ENCODE data around the gene PRSS22.

Gene PRSS22

GRCh38 chr16:2848933-2849725 is 8.8 kb downstream of the PRSS22 start:
- no peak for DNase-seq

- DNase-seq, result no peak
These were observed 11.3 kb downstream of the PRSS22 start for GRCh38 chr16:2846511-2847310.

- DNase-seq, result no peak
These were observed 12.9 kb downstream of the PRSS22 start for GRCh38 chr16:2845116-2845515.

GRCh38 chr16:2843526-2843925 is 14.4 kb downstream of the PRSS22 start:
- DNase-seq, result no peak

GRCh38 chr16:2842340-2843000 is 15.5 kb downstream of the PRSS22 start:
- no peak for DNase-seq

- DNase-seq, result no peak
These were observed 16.2 kb downstream of the PRSS22 start for GRCh38 chr16:2841606-2842339.

- DNase-seq, result no peak
These were observed 17.1 kb downstream of the PRSS22 start for GRCh38 chr16:2840914-2841313.

- DNase-seq, result no peak
These were observed 18.1 kb downstream of the PRSS22 start for GRCh38 chr16:2839650-2840450.

GRCh38 chr16:2838928-2839327 is 19.0 kb downstream of the PRSS22 start:
- peak; percentile 22 to 56 for DNase-seq

GRCh38 chr16:2836646-2837508 is 21.1 kb downstream of the PRSS22 start:
- no peak for DNase-seq

- DNase-seq, result no peak
These were observed 22.1 kb downstream of the PRSS22 start for GRCh38 chr16:2835638-2836493.

- no peak for DNase-seq
These were observed 23.0 kb downstream of the PRSS22 start for GRCh38 chr16:2834968-2835367.

GRCh38 chr16:2833776-2834175 is 24.2 kb downstream of the PRSS22 start:
- DNase-seq, result no peak

GRCh38 chr16:2831203-2831602 is 26.8 kb downstream of the PRSS22 start:
- no peak for DNase-seq

- DNase-seq, result no peak
These were observed 27.6 kb downstream of the PRSS22 start for GRCh38 chr16:2830355-2830695.

- no peak for DNase-seq
These were observed 28.2 kb downstream of the PRSS22 start, which contains the start of gene ZG16B for GRCh38 chr16:2829501-2830354. ZG16B (plus strand) TSS chr16:2830303; CDS start chr16:2830442, 139 bp downstream.

- no peak for DNase-seq
These were observed 29.0 kb downstream of the PRSS22 start for GRCh38 chr16:2828876-2829430.

- DNase-seq, result no peak
These were observed 29.5 kb downstream of the PRSS22 start for GRCh38 chr16:2828521-2828840.

All from NCI-H2081 (cell line).